ENCODE data around the gene SPTBN5.

GRCh38 chr15:41822471-41822870 is 71.4 kb downstream of the SPTBN5 start:
- no peak for TF ChIP-seq CTCF (conservative IDR thresholded peaks at IDR 0.05; ENCODE audit: low read length)
- TF ChIP-seq EZH2phosphoT487 (IDR thresholded peaks at IDR 0.05; ENCODE audit: borderline replicate concordance) = no peak

All from Loucy (cell line).